Measurements from ENCODE around the gene PLA2G4A.

PLA2G4A gene

GRCh38 chr1:186965847-186966246 is 137.1 kb downstream of the PLA2G4A start:
- no peak for TF ChIP-seq CTCF (IDR thresholded peaks at IDR 0.05; ENCODE audit: extremely low read depth, insufficient read depth, missing control alignments)
- in situ Hi-C loops (cut with MboI; ENCODE audit: low pct_unique_long_range_greater_than_20kb, low sequenced_read_pairs, unreplicated experiment) = no loop called here
- DNase-seq (ENCODE audit: low spot score) = no peak

GRCh38 chr1:186966456-186966855 is 137.7 kb downstream of the PLA2G4A start:
- no peak for DNase-seq (ENCODE audit: low spot score)
- in situ Hi-C loops (cut with MboI; ENCODE audit: low pct_unique_long_range_greater_than_20kb, low sequenced_read_pairs, unreplicated experiment) = no loop called here
- TF ChIP-seq CTCF (IDR thresholded peaks at IDR 0.05; ENCODE audit: extremely low read depth, insufficient read depth, missing control alignments) = no peak

DNA sequence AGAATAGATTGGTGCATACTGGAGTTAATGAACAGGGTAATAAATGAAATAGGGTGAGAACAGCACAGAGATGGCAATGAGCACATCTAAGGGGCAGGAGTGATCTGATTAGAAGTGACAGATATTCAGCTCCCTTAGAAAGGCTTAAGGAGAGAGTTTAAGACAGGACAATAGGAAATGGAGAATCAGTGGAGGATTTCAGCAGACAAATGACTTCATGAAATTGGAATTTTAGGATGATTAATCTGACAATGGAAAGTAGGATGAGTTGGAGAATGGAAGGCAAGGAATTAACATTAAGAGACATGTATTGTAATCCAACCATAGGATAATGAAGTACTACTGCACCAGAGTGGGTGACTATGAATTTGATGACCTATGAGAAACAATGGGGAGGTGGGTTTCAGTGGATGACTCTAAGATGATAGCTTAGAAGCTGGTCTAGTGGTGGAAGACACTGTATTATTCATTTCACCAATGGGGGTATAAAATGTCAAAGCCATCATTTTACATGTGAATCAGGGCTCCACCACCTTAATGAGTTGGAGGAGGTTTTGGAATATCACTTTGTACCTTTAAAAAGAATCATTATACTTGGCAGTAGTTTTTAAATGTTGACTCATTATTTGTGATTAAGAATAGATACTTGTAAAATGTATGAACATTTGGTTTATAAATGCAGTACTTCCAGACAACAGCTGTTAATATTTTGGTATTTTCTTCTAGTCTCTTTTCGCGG is 139.1 kb downstream of the PLA2G4A start:
- in situ Hi-C loops (cut with MboI; ENCODE audit: low pct_unique_long_range_greater_than_20kb, low sequenced_read_pairs, unreplicated experiment) = no loop called here
- no peak for DNase-seq (ENCODE audit: low spot score)
- no peak for TF ChIP-seq CTCF (IDR thresholded peaks at IDR 0.05; ENCODE audit: extremely low read depth, insufficient read depth, missing control alignments)

DNA sequence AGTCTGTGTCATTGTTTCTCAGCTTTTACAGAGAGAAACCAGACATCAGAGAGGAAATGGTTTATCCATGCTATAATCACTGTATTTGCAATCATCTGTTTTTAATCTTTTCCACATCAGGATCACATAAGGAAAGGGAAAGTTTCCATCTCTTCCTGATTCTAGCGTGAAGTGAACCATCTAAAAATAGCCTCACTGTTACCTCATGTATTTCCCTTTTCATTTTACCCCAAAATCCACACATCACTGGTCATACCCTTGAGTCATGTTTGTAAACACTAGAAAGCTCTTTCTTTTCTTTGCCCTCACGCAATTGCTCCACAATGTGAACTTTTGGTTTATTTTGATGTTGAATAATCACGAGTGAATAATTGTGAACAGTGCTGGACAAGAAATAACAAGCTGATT is 146.0 kb downstream of the PLA2G4A start:
- in situ Hi-C loops (cut with MboI; ENCODE audit: low pct_unique_long_range_greater_than_20kb, low sequenced_read_pairs, unreplicated experiment) = loop anchor here (25.0 kb wide), 1 partner anchor 487 kb away; no protein-coding TSS in a partner anchor
- TF ChIP-seq CTCF (IDR thresholded peaks at IDR 0.05; ENCODE audit: extremely low read depth, insufficient read depth, missing control alignments) = no peak
- no peak for DNase-seq (ENCODE audit: low spot score)

- in situ Hi-C loops (cut with MboI; ENCODE audit: low pct_unique_long_range_greater_than_20kb, low sequenced_read_pairs, unreplicated experiment) = loop anchor here (25.0 kb wide), 1 partner anchor 488 kb away; no protein-coding TSS in a partner anchor
- DNase-seq (ENCODE audit: low spot score) = no peak
- TF ChIP-seq CTCF (IDR thresholded peaks at IDR 0.05; ENCODE audit: extremely low read depth, insufficient read depth, missing control alignments) = no peak
Measured at GRCh38 chr1:186975220-186975619, 146.5 kb downstream of the PLA2G4A start.

GRCh38 chr1:186976700-186977099 is 148.0 kb downstream of the PLA2G4A start:
- TF ChIP-seq CTCF (IDR thresholded peaks at IDR 0.05; ENCODE audit: extremely low read depth, insufficient read depth, missing control alignments) = no peak
- in situ Hi-C loops (cut with MboI; ENCODE audit: low pct_unique_long_range_greater_than_20kb, low sequenced_read_pairs, unreplicated experiment) = loop anchor here (25.0 kb wide), 1 partner anchor 489 kb away; no protein-coding TSS in a partner anchor
- DNase-seq (ENCODE audit: low spot score) = no peak
